HEK293 (cell line): ENCODE results near the gene PAK3.

ENCODE experiments used
- CTCF ChIA-PET: fragments of 350-600 bp; formaldehyde crosslinking; extraction: SDS; loops from one replicate; lab custom pipeline; 2021; ENCODE audit warnings: antibody characterized with exemption; lab: Yijun Ruan, JAX
- POLR2A ChIA-PET: fragments of 300-600 bp; formaldehyde crosslinking; extraction: SDS; loops from one replicate; lab custom pipeline; 2020; ENCODE audit warnings: antibody characterized with exemption, inconsistent platforms; lab: Yijun Ruan, JAX
- H3K27ac ChIP-seq: fragments of 200-500 bp; sonication (Bioruptor generic); 2 replicates; pipeline ENCODE4 v1.5.1; 2014; ENCODE audit warnings: low read depth, low read length, control low read depth, inconsistent platforms; ENCODE audit errors: extremely low read depth
- H3K36me3 ChIP-seq, 2 experiments: fragments of 200-500 bp in 1 of 2; sonication (Bioruptor generic) in 1 of 2; 1 replicate in 1 of 2; 2 replicates in 1 of 2; pipeline ENCODE4 v1.5.1; 2014 to 2017; ENCODE audit warnings: inconsistent platforms in 2 of 2, low read length in 2 of 2; ENCODE audit not compliant: control insufficient read depth in 2 of 2, insufficient read depth in 1 of 2
- H3K4me1 ChIP-seq: fragments of 200-500 bp; sonication (Bioruptor generic); 2 replicates; pipeline ENCODE4 v1.5.1; 2014; ENCODE audit warnings: mild to moderate bottlenecking, low read length, inconsistent platforms; ENCODE audit not compliant: control insufficient read depth, insufficient read depth
- H3K4me3 ChIP-seq: 2 replicates; pipeline ENCODE4 v1.5.1; 2011; ENCODE audit warnings: low read depth, mild to moderate bottlenecking, control low read depth, low read length, moderate library complexity
- H3K9me3 ChIP-seq: fragments of 200-500 bp; sonication (Bioruptor generic); 2 replicates; pipeline ENCODE4 v1.5.1; 2014; ENCODE audit warnings: low read depth, low read length, inconsistent platforms; ENCODE audit not compliant: control insufficient read depth, insufficient read depth
- ATF2 ChIP-seq: fragments of 450-650 bp; formaldehyde crosslinking; IDR thresholded peaks from 2 replicates; pipeline ENCODE4 v1.5.1; 2016; ENCODE audit warnings: missing biosample characterization, missing genetic modification characterization, low read depth
- CTCF ChIP-seq: fragments of 450-650 bp; formaldehyde crosslinking; IDR thresholded peaks from 2 replicates; pipeline ENCODE4 v1.5.1; 2016; ENCODE audit warnings: missing biosample characterization, missing genetic modification characterization
- HIC1 ChIP-seq: fragments of 450-650 bp; formaldehyde crosslinking; IDR thresholded peaks from 2 replicates; pipeline ENCODE4 v1.5.1; 2016; ENCODE audit warnings: missing biosample characterization, missing genetic modification characterization
- KLF1 ChIP-seq: fragments of 450-650 bp; formaldehyde crosslinking; IDR thresholded peaks from 2 replicates; pipeline ENCODE4 v1.5.1; 2016; ENCODE audit warnings: missing biosample characterization, missing genetic modification characterization
- KLF17 ChIP-seq: fragments of 450-650 bp; formaldehyde crosslinking; IDR thresholded peaks from 2 replicates; pipeline ENCODE4 v1.5.1; 2016; ENCODE audit warnings: missing biosample characterization, missing genetic modification characterization
- SETDB1 ChIP-seq: IDR thresholded peaks from one replicate; pipeline ENCODE4 v1.6.1; 2017; ENCODE audit warnings: mild to moderate bottlenecking, low read length, moderate library complexity, mixed read lengths; ENCODE audit not compliant: insufficient read length
- ZNF114 ChIP-seq: fragments of 450-650 bp; formaldehyde crosslinking; IDR thresholded peaks from 2 replicates; pipeline ENCODE4 v1.5.0; 2017; ENCODE audit warnings: missing biosample characterization, missing genetic modification characterization
- ZNF169 ChIP-seq: fragments of 450-650 bp; formaldehyde crosslinking; IDR thresholded peaks from 2 replicates; pipeline ENCODE4 v1.5.1; 2016; ENCODE audit warnings: missing biosample characterization, missing genetic modification characterization
- ZNF19 ChIP-seq: fragments of 450-650 bp; formaldehyde crosslinking; IDR thresholded peaks from 2 replicates; pipeline ENCODE4; 2016; ENCODE audit warnings: missing biosample characterization, missing genetic modification characterization, low read depth
- ZNF214 ChIP-seq: fragments of 450-650 bp; formaldehyde crosslinking; IDR thresholded peaks from 2 replicates; pipeline ENCODE4 v1.5.1; 2017; ENCODE audit warnings: missing biosample characterization, mild to moderate bottlenecking, missing genetic modification characterization, borderline replicate concordance
- ZNF221 ChIP-seq: fragments of 450-650 bp; formaldehyde crosslinking; IDR thresholded peaks from 2 replicates; pipeline ENCODE4 v1.5.1; 2017; ENCODE audit warnings: missing biosample characterization, missing genetic modification characterization, borderline replicate concordance
- ZNF248 ChIP-seq: fragments of 450-650 bp; formaldehyde crosslinking; IDR thresholded peaks from 2 replicates; pipeline ENCODE4 v1.5.1; 2017; ENCODE audit warnings: missing biosample characterization, missing genetic modification characterization
- ZNF350 ChIP-seq: fragments of 450-650 bp; formaldehyde crosslinking; IDR thresholded peaks from 2 replicates; pipeline ENCODE4 v1.5.0; 2017; ENCODE audit warnings: missing biosample characterization, mild to moderate bottlenecking, missing genetic modification characterization
- ZNF37A ChIP-seq: fragments of 450-650 bp; IDR thresholded peaks from 2 replicates; pipeline ENCODE4 v1.5.1; 2018; ENCODE audit warnings: missing biosample characterization, missing genetic modification characterization
- ZNF394 ChIP-seq: fragments of 450-650 bp; formaldehyde crosslinking; IDR thresholded peaks from 2 replicates; pipeline ENCODE4 v1.5.1; 2016; ENCODE audit warnings: missing biosample characterization, missing genetic modification characterization, mild to moderate bottlenecking, moderate library complexity, borderline replicate concordance
- ZNF426 ChIP-seq: fragments of 450-650 bp; formaldehyde crosslinking; IDR thresholded peaks from 2 replicates; pipeline ENCODE4 v1.5.1; 2017; ENCODE audit warnings: missing biosample characterization, missing genetic modification characterization, mild to moderate bottlenecking, inconsistent platforms, moderate library complexity
- ZNF501 ChIP-seq: fragments of 450-650 bp; formaldehyde crosslinking; IDR thresholded peaks from 2 replicates; pipeline ENCODE4 v1.5.1; 2016; ENCODE audit warnings: missing biosample characterization, missing genetic modification characterization
- ZNF561 ChIP-seq: fragments of 450-650 bp; IDR thresholded peaks from 2 replicates; pipeline ENCODE4 v1.5.1; 2018; ENCODE audit warnings: missing biosample characterization, missing genetic modification characterization, borderline replicate concordance
- ZNF580 ChIP-seq: fragments of 450-650 bp; formaldehyde crosslinking; IDR thresholded peaks from 2 replicates; pipeline ENCODE4 v1.5.1; 2016; ENCODE audit warnings: missing biosample characterization, missing genetic modification characterization
- ZNF707 ChIP-seq: fragments of 450-650 bp; formaldehyde crosslinking; IDR thresholded peaks from 2 replicates; pipeline ENCODE4 v1.5.1; 2016; ENCODE audit warnings: missing biosample characterization, missing genetic modification characterization
- ZNF768 ChIP-seq: fragments of 450-650 bp; formaldehyde crosslinking; IDR thresholded peaks from 2 replicates; pipeline ENCODE4 v1.5.1; 2018; ENCODE audit warnings: missing biosample characterization, mild to moderate bottlenecking, missing genetic modification characterization
- ZSCAN5A ChIP-seq: fragments of 450-650 bp; formaldehyde crosslinking; IDR thresholded peaks from 2 replicates; pipeline ENCODE4 v1.5.1; 2016; ENCODE audit warnings: missing biosample characterization, missing genetic modification characterization

PAK3 gene

GRCh38 chrX:111116666-111117065 lies 20.7 kb downstream of the PAK3 start:
- TF ChIP-seq ZNF426 = no peak
- no peak for TF ChIP-seq KLF17 (tag by site-specific recombination)
- TF ChIP-seq SETDB1 = no peak
- no peak for TF ChIP-seq ZNF768 (tag by site-specific recombination)
- CTCF ChIA-PET = interaction anchor here (0.7 kb wide), 1 partner anchor 105 kb away, joined by 5 read pairs; no protein-coding TSS in a partner anchor

GRCh38 chrX:111119341-111119740 lies 23.4 kb downstream of the PAK3 start:
- TF ChIP-seq ATF2 (0 out of 2 replicates have a peak, but pooled peaks have one; percentile 32), ZNF394 (tag by site-specific recombination) (no peak)
- ChIA-PET CTCF (no interaction called here), POLR2A (no interaction called here)
- H3K4me1 ChIP-seq = no peaks in the 10 kb centered on the region
- peaks cover 0 to 8% of the 10 kb centered on the region in 2 experiments; a peak in 1 of 3 replicates for H3K36me3 ChIP-seq
- no peak overlapping the region for H3K27ac ChIP-seq
- H3K4me3 ChIP-seq = no peak overlapping the region
- no peaks in the 10 kb centered on the region for H3K9me3 ChIP-seq

More at GRCh38 chrX:111116666-111117065, 20.7 kb downstream of the PAK3 start:
- POLR2A ChIA-PET = no interaction called here
- Histone ChIP-seq H3K36me3 (no peaks in the 10 kb centered on the region), H3K4me1 (no peaks in the 10 kb centered on the region), H3K27ac (no peak overlapping the region), H3K4me3 (no peak overlapping the region), H3K9me3 (no peaks in the 10 kb centered on the region)

GRCh38 chrX:111123125-111123524 lies 27.1 kb downstream of the PAK3 start:
- POLR2A ChIA-PET = no interaction called here
- Histone ChIP-seq H3K4me3 (no peak overlapping the region), H3K9me3 (no peaks in the 10 kb centered on the region), H3K4me1 (no peaks in the 10 kb centered on the region), H3K36me3 (peaks cover 0 to 8% of the 10 kb centered on the region in 2 experiments; a peak in 1 of 3 replicates), H3K27ac (no peak overlapping the region)
- CTCF ChIA-PET = no interaction called here
- TF ChIP-seq ZNF169 (tag by site-specific recombination) (no peak), ZNF561 (tag by site-specific recombination) (no peak), ZNF501 (tag by site-specific recombination) (no peak), HIC1 (no peak), ZNF114 (no peak), ZNF221 (tag by site-specific recombination) (no peak), ZNF19 (tag by site-specific recombination) (no peak), ZNF707 (tag by site-specific recombination) (no peak), ZSCAN5A (tag by site-specific recombination) (no peak), ZNF350 (tag by site-specific recombination) (no peak), KLF1 (tag by site-specific recombination) (no peak), ZNF214 (no peak), ZNF248 (tag by site-specific recombination) (no peak), CTCF (no peak), ZNF580 (tag by site-specific recombination) (no peak), ZNF37A (tag by site-specific recombination) (no peak)
